D721Med (cell line): ENCODE measurements around the gene LARP1.
"Not testable (repeated sequence)": the region's sequence is repeated elsewhere in the genome, so short reads cannot be mapped to it uniquely, and the experiment has no call there.

ENCODE experiments used
- DNase-seq: peaks from one replicate; pipeline ENCODE4 v3.0.0; 2011; ENCODE audit warnings: low spot score; ENCODE audit not compliant: insufficient read length
- FAIRE-seq: peaks from 2 replicates; lab custom pipeline; 2011; peaks lifted over from hg19 to GRCh38; lab: Jason Lieb, UNC
- CTCF ChIP-seq: IDR thresholded peaks from 2 replicates; pipeline ENCODE4 v1.5.1; 2012; ENCODE audit warnings: mild to moderate bottlenecking, control low read depth; ENCODE audit not compliant: insufficient read depth; ENCODE audit errors: missing control alignments

The LARP1 gene

GRCh38 chr5:154723740-154724505 is 31.3 kb upstream of the LARP1 start:
- TF ChIP-seq CTCF: peak; percentile 3
- FAIRE-seq (no peak), DNase-seq (no peak)

- no peak for DNase-seq
- TF ChIP-seq CTCF: no peak
- no peak for FAIRE-seq
These were observed 27.8 kb upstream of the LARP1 start for GRCh38 chr5:154727361-154727760.

- DNase-seq: no peak
- TF ChIP-seq CTCF: no peak
- no peak for FAIRE-seq
These were observed 26.1 kb upstream of the LARP1 start for GRCh38 chr5:154728939-154729588.

- no peak for FAIRE-seq
- no peak for TF ChIP-seq CTCF
- DNase-seq: no peak
These were observed 25.6 kb upstream of the LARP1 start for GRCh38 chr5:154729613-154730012.

DNA sequence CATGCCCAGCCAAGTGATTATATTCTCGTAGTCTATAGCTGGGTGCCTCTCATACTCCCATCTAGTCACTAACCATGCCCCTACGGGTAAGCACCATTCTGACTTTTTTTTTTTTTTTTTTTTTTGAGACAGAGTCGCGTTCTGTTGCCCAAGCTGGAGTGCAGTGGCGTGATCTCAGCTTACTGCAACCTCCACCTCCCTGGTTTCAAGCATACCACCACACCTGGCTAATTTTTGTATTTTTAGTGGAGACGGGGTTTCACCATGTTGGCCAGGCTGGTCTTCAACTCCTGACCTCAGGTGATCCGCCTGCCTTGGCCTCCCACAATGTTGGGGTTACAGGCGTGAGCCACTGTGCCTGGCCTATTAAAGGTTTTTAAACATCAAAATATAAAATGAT is 24.4 kb upstream of the LARP1 start:
- not testable (repeated sequence) for DNase-seq, FAIRE-seq

DNA sequence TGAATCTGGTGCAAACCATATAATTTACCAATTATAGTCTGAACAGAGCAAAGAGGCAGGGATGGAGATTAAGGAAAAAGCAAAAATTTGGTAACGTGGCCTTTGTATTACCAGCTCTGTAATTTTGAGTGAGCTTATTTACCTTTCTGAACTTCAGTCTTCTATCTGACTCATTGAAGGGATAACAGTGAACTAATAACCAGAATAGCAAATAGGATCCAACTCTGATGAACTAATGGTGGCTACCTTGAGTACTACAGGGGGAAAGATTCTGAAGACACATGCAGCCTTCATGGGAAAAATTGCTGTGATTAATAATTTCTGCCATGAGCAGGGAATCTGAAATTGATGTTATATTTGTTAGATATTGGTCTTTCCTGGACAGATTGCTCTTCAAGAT is 23.0 kb upstream of the LARP1 start:
- DNase-seq (no peak), FAIRE-seq (no peak)
- no peak for TF ChIP-seq CTCF

- FAIRE-seq (no peak), DNase-seq (no peak)
- TF ChIP-seq CTCF: no peak
These were observed 20.6 kb upstream of the LARP1 start for GRCh38 chr5:154734370-154735248.

DNA sequence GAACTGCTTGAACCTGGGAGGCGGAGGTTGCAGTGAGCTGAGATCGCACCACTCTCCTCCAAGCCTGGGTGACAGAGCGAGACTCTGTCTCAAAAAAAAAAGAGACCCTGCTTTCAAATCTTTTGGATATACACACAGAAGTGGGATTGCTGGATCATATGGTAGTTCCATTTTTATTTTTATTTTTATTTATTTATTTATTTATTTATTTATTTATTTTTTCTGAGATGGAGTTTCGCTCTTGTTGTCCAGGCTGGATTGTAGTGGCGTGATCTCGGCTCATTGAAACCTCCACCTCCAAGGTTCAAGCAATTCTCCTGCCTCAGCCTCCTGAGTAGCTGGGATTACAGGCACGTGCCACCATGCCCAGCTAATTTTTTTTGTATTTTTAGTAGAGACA is 19.8 kb upstream of the LARP1 start:
- not testable (repeated sequence) for DNase-seq, FAIRE-seq

- not testable (repeated sequence) for DNase-seq, FAIRE-seq
These were observed 18.8 kb upstream of the LARP1 start for GRCh38 chr5:154736372-154736771.
